OCI-LY1 (cell line): Measurements from ENCODE around the gene ASPHD1.

Source experiments
- CTCF ChIP-seq: fragments of 200-600 bp; sonication (generic), shearing (Covaris generic); IDR thresholded peaks from 2 replicates; pipeline ENCODE4 v1.5.1; 2017; ENCODE audit warnings: mild to moderate bottlenecking, antibody characterized with exemption, low read length, moderate library complexity, mixed read lengths
- EZH2 ChIP-seq: fragments of 200-600 bp; sonication (generic), shearing (Covaris generic); IDR thresholded peaks from 2 replicates; pipeline ENCODE4 v1.8.0; 2017; ENCODE audit warnings: borderline replicate concordance, mixed run types, mild to moderate bottlenecking, antibody characterized with exemption, low read length, moderate library complexity, mixed read lengths

GRCh38 chr16:29862383-29862883 lies 37.9 kb upstream of the ASPHD1 start:
- TF ChIP-seq CTCF (peak; percentile 4; the same call in 1 of the 2 replicates), EZH2 (no peak)
